ENCODE results near the gene DNAJB7. TPM values are rescaled to one million over a fixed set of nuclear protein-coding genes. Genes with fewer than 3 reads are reported as not detected.

Gene DNAJB7
- total RNA-seq, 2 experiments from 2014 or later, result not detected

DNA sequence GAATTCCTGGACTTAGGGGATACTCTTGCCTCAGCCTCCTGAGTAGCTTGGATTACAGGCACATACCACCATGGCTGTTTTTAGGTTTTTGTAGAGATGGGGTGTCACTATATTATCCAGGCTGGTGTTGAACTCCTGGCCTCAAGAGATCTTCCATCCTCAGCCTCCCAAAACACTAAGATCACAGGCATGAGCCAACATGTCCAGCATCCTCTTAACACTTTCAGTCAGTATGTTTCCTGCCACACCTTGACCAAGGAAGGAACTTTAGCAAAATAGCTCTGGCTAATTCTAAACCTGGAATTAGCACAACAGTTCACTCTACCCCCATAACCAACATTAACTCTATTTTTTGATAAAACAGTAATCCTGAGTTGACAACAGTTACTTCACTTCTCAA, 27.2 kb upstream of the DNAJB7 start:
- POLR2A ChIA-PET, result interaction anchor here (0.9 kb wide), 1 partner anchor 83 kb away, joined by 4 read pairs; no protein-coding TSS in a partner anchor
- no peaks in the 10 kb centered on the region for H3K9me3 Mint-ChIP-seq
- Histone ChIP-seq H3K9me3 (ENCODE audit: control insufficient read depth in 1 of 2, insufficient read depth in 1 of 2, low read length in 2 of 2) (no peaks in the 10 kb centered on the region), H3K4me1 (ENCODE audit: insufficient read depth, low read length) (no peaks in the 10 kb centered on the region), H3K27ac (ENCODE audit: low read depth in 1 of 2, low read length in 2 of 2) (no peak overlapping the region), H3K36me3 (ENCODE audit: insufficient read depth, low read length) (peaks cover 51% of the 10 kb centered on the region), H3K27me3 (ENCODE audit: control insufficient read depth in 1 of 2, insufficient read depth in 2 of 2, low read length in 2 of 2) (no peaks in the 10 kb centered on the region), H3K4me3 (ENCODE audit: low read length) (no peak overlapping the region)
- no peak overlapping the region for H3K4me3 Mint-ChIP-seq
- CTCF ChIA-PET, result interaction anchor here (1.0 kb wide), 1 partner anchor 71 kb away, joined by 3 read pairs; no protein-coding TSS in a partner anchor
- no peaks in the 10 kb centered on the region for H3K4me1 Mint-ChIP-seq (ENCODE audit: low read depth)
- no peaks in the 10 kb centered on the region for H3K27me3 Mint-ChIP-seq
- DNase-seq (no peak), ATAC-seq (ENCODE audit: poor library complexity) (no peak)
- TF ChIP-seq, protein P1, sequence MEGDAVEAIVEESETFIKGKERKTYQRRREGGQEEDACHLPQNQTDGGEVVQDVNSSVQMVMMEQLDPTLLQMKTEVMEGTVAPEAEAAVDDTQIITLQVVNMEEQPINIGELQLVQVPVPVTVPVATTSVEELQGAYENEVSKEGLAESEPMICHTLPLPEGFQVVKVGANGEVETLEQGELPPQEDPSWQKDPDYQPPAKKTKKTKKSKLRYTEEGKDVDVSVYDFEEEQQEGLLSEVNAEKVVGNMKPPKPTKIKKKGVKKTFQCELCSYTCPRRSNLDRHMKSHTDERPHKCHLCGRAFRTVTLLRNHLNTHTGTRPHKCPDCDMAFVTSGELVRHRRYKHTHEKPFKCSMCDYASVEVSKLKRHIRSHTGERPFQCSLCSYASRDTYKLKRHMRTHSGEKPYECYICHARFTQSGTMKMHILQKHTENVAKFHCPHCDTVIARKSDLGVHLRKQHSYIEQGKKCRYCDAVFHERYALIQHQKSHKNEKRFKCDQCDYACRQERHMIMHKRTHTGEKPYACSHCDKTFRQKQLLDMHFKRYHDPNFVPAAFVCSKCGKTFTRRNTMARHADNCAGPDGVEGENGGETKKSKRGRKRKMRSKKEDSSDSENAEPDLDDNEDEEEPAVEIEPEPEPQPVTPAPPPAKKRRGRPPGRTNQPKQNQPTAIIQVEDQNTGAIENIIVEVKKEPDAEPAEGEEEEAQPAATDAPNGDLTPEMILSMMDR (IDR thresholded peaks at IDR 0.05), result no peak
- H3K27ac Mint-ChIP-seq, result no peak overlapping the region
- intact Hi-C loops (cut with DNase I, micrococcal nuclease), result no loop called here
- peaks cover 57% of the 10 kb centered on the region for H3K36me3 Mint-ChIP-seq (ENCODE audit: low read depth)

DNA sequence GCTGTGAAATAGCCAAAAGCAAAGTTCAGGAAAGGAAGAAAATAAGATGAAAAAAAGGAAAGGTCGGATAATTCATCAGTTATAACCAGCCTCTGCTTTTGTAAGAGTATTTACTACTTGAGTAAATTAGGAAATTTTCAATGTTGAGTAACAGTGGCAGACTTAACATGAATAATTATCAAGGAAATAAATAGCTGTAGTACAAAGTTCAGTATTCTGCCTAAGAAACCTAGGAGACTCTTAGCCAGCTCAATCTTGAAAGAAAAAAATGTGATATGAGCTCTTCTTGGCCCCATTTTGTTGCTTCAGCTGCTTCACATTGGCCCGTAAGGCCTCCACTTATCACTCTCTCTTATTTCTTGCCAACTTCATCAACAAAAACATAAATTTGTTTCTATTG, 17.0 kb upstream of the DNAJB7 start:
- POLR2A ChIA-PET, result no interaction called here
- intact Hi-C loops (cut with DNase I, micrococcal nuclease), result no loop called here
- Mint-ChIP-seq H3K27me3 (no peaks in the 10 kb centered on the region), H3K9me3 (no peaks in the 10 kb centered on the region), H3K36me3 (ENCODE audit: low read depth) (peaks cover 53% of the 10 kb centered on the region), H3K27ac (no peak overlapping the region), H3K4me3 (no peak overlapping the region), H3K4me1 (ENCODE audit: low read depth) (no peaks in the 10 kb centered on the region)
- H3K36me3 ChIP-seq (ENCODE audit: insufficient read depth, low read length), result peaks cover 20% of the 10 kb centered on the region
- TF ChIP-seq, protein P1 (IDR thresholded peaks at IDR 0.05), result no peak
- DNase-seq (no peak), ATAC-seq (ENCODE audit: poor library complexity) (no peak)
- H3K4me1 ChIP-seq (ENCODE audit: insufficient read depth, low read length), result no peaks in the 10 kb centered on the region
- no peak overlapping the region for H3K27ac ChIP-seq (ENCODE audit: low read depth in 1 of 2, low read length in 2 of 2)
- no peaks in the 10 kb centered on the region for H3K9me3 ChIP-seq (ENCODE audit: control insufficient read depth in 1 of 2, insufficient read depth in 1 of 2, low read length in 2 of 2)
- H3K27me3 ChIP-seq (ENCODE audit: control insufficient read depth in 1 of 2, insufficient read depth in 2 of 2, low read length in 2 of 2), result no peaks in the 10 kb centered on the region
- H3K4me3 ChIP-seq (ENCODE audit: low read length), result no peak overlapping the region
- CTCF ChIA-PET, result no interaction called here

DNA sequence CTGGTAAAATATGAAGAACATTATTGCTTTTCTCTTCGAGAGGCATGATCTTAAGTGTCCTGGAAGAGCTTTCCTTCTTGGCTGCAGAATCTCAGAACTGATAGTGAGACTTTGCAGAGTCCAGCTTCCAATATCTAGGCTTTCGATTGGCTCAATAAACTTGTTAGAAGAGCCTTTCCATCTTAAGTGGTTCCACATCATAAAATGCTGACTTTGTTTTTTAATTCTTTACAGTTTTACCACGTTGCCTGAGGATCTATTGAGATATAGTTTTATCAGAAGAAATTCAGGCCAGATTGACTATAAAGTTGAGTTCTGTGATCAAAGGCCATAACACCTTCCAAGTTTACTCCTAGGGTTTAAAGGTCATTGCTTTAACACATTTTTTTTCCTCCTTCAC, 15.6 kb upstream of the DNAJB7 start:
- ChIA-PET CTCF (no interaction called here), POLR2A (no interaction called here)
- Histone ChIP-seq H3K4me3 (ENCODE audit: low read length) (no peak overlapping the region), H3K4me1 (ENCODE audit: insufficient read depth, low read length) (no peaks in the 10 kb centered on the region), H3K27ac (ENCODE audit: low read depth in 1 of 2, low read length in 2 of 2) (no peak overlapping the region), H3K36me3 (ENCODE audit: insufficient read depth, low read length) (peaks cover 15% of the 10 kb centered on the region), H3K9me3 (ENCODE audit: control insufficient read depth in 1 of 2, insufficient read depth in 1 of 2, low read length in 2 of 2) (no peaks in the 10 kb centered on the region), H3K27me3 (ENCODE audit: control insufficient read depth in 1 of 2, insufficient read depth in 2 of 2, low read length in 2 of 2) (no peaks in the 10 kb centered on the region)
- Mint-ChIP-seq H3K4me3 (no peak overlapping the region), H3K9me3 (no peaks in the 10 kb centered on the region), H3K27ac (no peak overlapping the region), H3K36me3 (ENCODE audit: low read depth) (peaks cover 43% of the 10 kb centered on the region), H3K27me3 (no peaks in the 10 kb centered on the region), H3K4me1 (ENCODE audit: low read depth) (no peaks in the 10 kb centered on the region)
- DNase-seq (no peak), ATAC-seq (ENCODE audit: poor library complexity) (no peak)
- intact Hi-C loops (cut with DNase I, micrococcal nuclease), result no loop called here
- TF ChIP-seq, protein P1 (IDR thresholded peaks at IDR 0.05), result no peak

Measured in CD4-positive, alpha-beta T cell (primary cell).